ENCODE data around the gene GADD45G.

GADD45G gene

GRCh38 chr9:89610391-89610925 lies 5.6 kb downstream of the GADD45G start:
- FAIRE-seq: no peak

GRCh38 chr9:89611425-89611824 lies 6.6 kb downstream of the GADD45G start:
- FAIRE-seq: no peak

GRCh38 chr9:89612566-89613278 lies 7.9 kb downstream of the GADD45G start:
- FAIRE-seq: no peak

GRCh38 chr9:89613912-89614892 lies 9.4 kb downstream of the GADD45G start:
- no peak for FAIRE-seq

- FAIRE-seq: no peak
Measured at GRCh38 chr9:89615661-89616060, 10.8 kb downstream of the GADD45G start.

- no peak for FAIRE-seq
Measured at GRCh38 chr9:89616411-89616810, 11.6 kb downstream of the GADD45G start.

GRCh38 chr9:89617978-89618377 lies 13.2 kb downstream of the GADD45G start:
- FAIRE-seq: no peak

- FAIRE-seq: no peak
Measured at GRCh38 chr9:89619019-89619418, 14.2 kb downstream of the GADD45G start.

- no peak for FAIRE-seq
Measured at GRCh38 chr9:89619424-89620138, 14.8 kb downstream of the GADD45G start.

GRCh38 chr9:89621031-89621430 lies 16.2 kb downstream of the GADD45G start:
- FAIRE-seq: no peak

GRCh38 chr9:89621676-89622075 lies 16.9 kb downstream of the GADD45G start:
- no peak for FAIRE-seq

GRCh38 chr9:89622933-89623861 lies 18.4 kb downstream of the GADD45G start:
- FAIRE-seq: no peak

GRCh38 chr9:89623925-89624420 lies 19.2 kb downstream of the GADD45G start:
- no peak for FAIRE-seq

GRCh38 chr9:89625721-89626687 lies 21.2 kb downstream of the GADD45G start:
- FAIRE-seq: no peak

GRCh38 chr9:89626741-89627265 lies 22.0 kb downstream of the GADD45G start:
- FAIRE-seq: no peak

- no peak for FAIRE-seq
Measured at GRCh38 chr9:89628601-89629000, 23.8 kb downstream of the GADD45G start.

GRCh38 chr9:89629081-89629976 lies 24.5 kb downstream of the GADD45G start:
- FAIRE-seq: no peak

- no peak for FAIRE-seq
Measured at GRCh38 chr9:89630508-89630907, 25.7 kb downstream of the GADD45G start.

- no peak for FAIRE-seq
Measured at GRCh38 chr9:89631384-89631783, 26.6 kb downstream of the GADD45G start.
